OCI-LY7 (cell line): ENCODE measurements around the gene ATP1A3.

Experiments used
- CTCF ChIP-seq: fragments of 200-600 bp; sonication (generic); conservative IDR thresholded peaks from 2 replicates; pipeline ENCODE4 v1.5.1; 2014; ENCODE audit warnings: mild to moderate bottlenecking, antibody characterized with exemption, low read length, moderate library complexity, mixed read lengths
- EZH2phosphoT487 ChIP-seq: fragments of 200-600 bp; sonication (generic); IDR thresholded peaks from 2 replicates; pipeline ENCODE4 v1.6.1; 2018; ENCODE audit warnings: low read depth, borderline replicate concordance, mild to moderate bottlenecking, mixed run types, antibody characterized with exemption, low read length, moderate library complexity, mixed read lengths

- TF ChIP-seq EZH2phosphoT487 (no peak), CTCF (no peak)
These were observed 3.4 kb downstream of the ATP1A3 start for GRCh38 chr19:41990615-41991014.
